ENCODE results near the gene FMNL2. TPM values are rescaled to one million over a fixed set of nuclear protein-coding genes. Genes with fewer than 3 reads are reported as not detected.

FMNL2 gene
- total RNA-seq, 1 experiment from 2014 or later, result 28.1 TPM

GRCh38 chr2:152496371-152496770 lies 161.4 kb downstream of the FMNL2 start:
- H3K9ac ChIP-seq (ENCODE audit: low read length), result no peak overlapping the region
- H3K36me3 ChIP-seq (ENCODE audit: control insufficient read depth in 1 of 2, insufficient read depth in 2 of 2, low read length in 2 of 2), result no peaks in the 10 kb centered on the region
- peaks cover 28 to 61% of the 10 kb centered on the region in 2 experiments for H3K4me1 ChIP-seq (ENCODE audit: control insufficient read depth in 1 of 2, insufficient read depth in 2 of 2, low read length in 2 of 2)
- H4K20me1 ChIP-seq (ENCODE audit: insufficient read depth), result no peaks in the 10 kb centered on the region
- H3K27ac ChIP-seq (ENCODE audit: low read depth, low read length), result no peak overlapping the region
- H3K4me2 ChIP-seq (ENCODE audit: low read length), result no peak overlapping the region; the same call in 1 of the 2 replicates
- peaks cover 24% of the 10 kb centered on the region; the same call in 1 of the 2 replicates for H3K79me2 ChIP-seq (ENCODE audit: insufficient read depth, low read length)
- CTCF ChIA-PET, result no interaction called here
- DNase-seq (ENCODE audit: low read depth, low spot score) (no peak), ATAC-seq (no peak)
- no TSS peak for BruUV-seq (replicated peaks)
- TF ChIP-seq TCF7L2 (IDR thresholded peaks at IDR 0.05; ENCODE audit: borderline replicate concordance, extremely low read depth, insufficient read depth, insufficient read length), result no peak
- TF ChIP-seq ZFX (IDR thresholded peaks at IDR 0.05), result no peak
- no peak for TF ChIP-seq SP1 (IDR thresholded peaks at IDR 0.05; ENCODE audit: low read depth)
- TF ChIP-seq SIN3A (IDR thresholded peaks at IDR 0.05; ENCODE audit: low read depth), result no peak
- no peak for TF ChIP-seq CTCF (IDR thresholded peaks at IDR 0.05 in 2 of 3, conservative IDR thresholded peaks at IDR 0.05 in 1 of 3; ENCODE audit: borderline replicate concordance in 1 of 3, insufficient read depth in 1 of 3, low read depth in 2 of 3, low read length in 2 of 3)
- TF ChIP-seq EGR1 (IDR thresholded peaks at IDR 0.05; ENCODE audit: low read depth), result no peak
- TF ChIP-seq EZH2phosphoT487 (IDR thresholded peaks at IDR 0.05; ENCODE audit: borderline replicate concordance), result no peak
- no peak for TF ChIP-seq YY1 (IDR thresholded peaks at IDR 0.05; ENCODE audit: extremely low read depth, insufficient replicate concordance, low read depth, low read length)
- no peak for TF ChIP-seq CEBPB (IDR thresholded peaks at IDR 0.05; ENCODE audit: low read depth)
- TF ChIP-seq REST (IDR thresholded peaks at IDR 0.05; ENCODE audit: low read depth), result no peak
- no peak for TF ChIP-seq ATF3 (IDR thresholded peaks at IDR 0.05)
- no peak for TF ChIP-seq POLR2AphosphoS5 (IDR thresholded peaks at IDR 0.05; ENCODE audit: low read depth, low read length)
- no peak for TF ChIP-seq ZBTB33 (IDR thresholded peaks at IDR 0.05; ENCODE audit: extremely low read depth, insufficient replicate concordance, low read length)
- TF ChIP-seq JUND (IDR thresholded peaks at IDR 0.05), result no peak
- TF ChIP-seq CBX3 (IDR thresholded peaks at IDR 0.05; ENCODE audit: low read depth), result no peak
- TF ChIP-seq EZH2 (IDR thresholded peaks at IDR 0.05), result no peak
- no peak for TF ChIP-seq POLR2A (IDR thresholded peaks at IDR 0.05; ENCODE audit: borderline replicate concordance, extremely low read depth, insufficient read depth, insufficient read length)
- no peak for TF ChIP-seq ELF1 (IDR thresholded peaks at IDR 0.05; ENCODE audit: borderline replicate concordance, low read depth)
- no peak for TF ChIP-seq SRF (IDR thresholded peaks at IDR 0.05; ENCODE audit: low read depth)
- no peak for TF ChIP-seq FOSL1 (IDR thresholded peaks at IDR 0.05; ENCODE audit: low read depth)
- no peaks in the 10 kb centered on the region for H3K9me3 ChIP-seq (ENCODE audit: control insufficient read depth in 1 of 2, insufficient read depth in 1 of 2, low read depth in 1 of 2, low read length in 2 of 2)
- RAD21 ChIA-PET (ENCODE audit: low non-redundant PET in 1 of 2, low total read pairs in 2 of 2, uncharacterized antibody in 2 of 2, unreplicated experiment in 2 of 2), result no interaction called here
- no peaks in the 10 kb centered on the region for H3K27me3 ChIP-seq (ENCODE audit: insufficient read depth, low read length)
- no peak overlapping the region for H3K4me3 ChIP-seq (replicated peaks in 1 of 2; ENCODE audit: low read depth in 1 of 2, low read length in 2 of 2)
- POLR2A ChIA-PET, result no interaction called here
- H3K9me2 ChIP-seq (ENCODE audit: insufficient read depth), result no peaks in the 10 kb centered on the region
- intact Hi-C loops (cut with micrococcal nuclease), result no loop called here
- no peak overlapping the region for H2AFZ ChIP-seq (ENCODE audit: low read depth, low read length, poor library complexity, severe bottlenecking)

All from HCT116 (cell line).